Mucosa of descending colon (tissue), 3 donors: Measurements from ENCODE around the gene SYTL3. TPM values are rescaled to one million over a fixed set of nuclear protein-coding genes. Genes with fewer than 3 reads are reported as not detected.

Source experiments
- ATAC-seq: fragments of 200-7000 bp; cut with Tn5 transposase; one replicate; pipeline ENCODE4 v1.9.1; 2020; ENCODE audit warnings: mild to moderate bottlenecking, moderate library complexity
- DNase-seq, 3 donors: peaks; one replicate each; pipeline ENCODE4 v3.0.0-alpha.2; 2020
- H3K36me3 ChIP-seq: fragments of 200-600 bp; one replicate; pipeline ENCODE4 v1.8.0; 2021; ENCODE audit warnings: low read depth, mild to moderate bottlenecking
- H3K4me1 ChIP-seq: fragments of 200-600 bp; one replicate; pipeline ENCODE4 v1.8.0; 2021; ENCODE audit warnings: low read depth, mild to moderate bottlenecking
- H3K4me3 ChIP-seq: fragments of 200-600 bp; one replicate; pipeline ENCODE4 v1.8.0; 2021; ENCODE audit warnings: mild to moderate bottlenecking
- H3K9me3 ChIP-seq: fragments of 200-600 bp; one replicate; pipeline ENCODE4 v1.8.0; 2021; ENCODE audit warnings: mild to moderate bottlenecking
- CTCF ChIP-seq: fragments of 200-600 bp; IDR thresholded peaks from one replicate; pipeline ENCODE4 v1.8.0; 2022; ENCODE audit warnings: antibody characterized with exemption, mild to moderate bottlenecking
- intact Hi-C, 2 donors: fragments of 100-400 bp; cut with DNase I in 1 of 2; cut with micrococcal nuclease in 1 of 2; formaldehyde crosslinking; loops; one replicate each; pipeline versions ENCODE4 v1.11.0 to v1.11.1; 2022; cut with DNase I, micrococcal nuclease
- total RNA-seq, 3 donors: library from RNA; stranded (reverse); fragmentation: NEBNext Ultra II Directional in 2 of 3; extraction: Animal tissue kit (Norgen Biotek cat#: 25700) in 2 of 3; gene quantifications; one replicate each; pipeline versions ENCODE4 v1.2.1 to v1.2.4, GENCODE V29; 2021 to 2023
- donor health status: DM: no; HTN: no; CAD: no; lungs with moderate emphysema.
- donor health status: DM: no; HTN: no; CAD: no.
- donor health status: DM: no; HTN: yes; CAD: no.

Gene SYTL3
- total RNA-seq, 3 donors from 2014 or later: 2.8 to 4.7 (median 4.4) TPM

GRCh38 chr6:158797331-158798310, 147.8 kb downstream of the SYTL3 start:
- peaks cover 76% of the 10 kb centered on the region for H3K4me1 ChIP-seq
- no peak for DNase-seq
- no peaks in the 10 kb centered on the region for H3K36me3 ChIP-seq
- intact Hi-C loops: no loop called here
- ATAC-seq: no peak
- no peak for TF ChIP-seq CTCF
- H3K9me3 ChIP-seq: no peaks in the 10 kb centered on the region
- H3K4me3 ChIP-seq: no peak overlapping the region

- no peak for ATAC-seq
- DNase-seq: no peak
- intact Hi-C loops: no loop called here
These were observed 148.5 kb downstream of the SYTL3 start for GRCh38 chr6:158798311-158798710.

GRCh38 chr6:158799051-158799792, 149.4 kb downstream of the SYTL3 start:
- intact Hi-C loops: no loop called here
- peak in 1 of 3 donors; percentile 72 for DNase-seq
- H3K4me3 ChIP-seq: no peak overlapping the region
- H3K9me3 ChIP-seq: no peaks in the 10 kb centered on the region
- H3K4me1 ChIP-seq: peaks cover 89% of the 10 kb centered on the region
- TF ChIP-seq CTCF: no peak
- no peaks in the 10 kb centered on the region for H3K36me3 ChIP-seq
- peak; percentile 21 for ATAC-seq

More at GRCh38 chr6:158798311-158798710, 148.5 kb downstream of the SYTL3 start:
- no peaks in the 10 kb centered on the region for H3K9me3 ChIP-seq
- H3K4me3 ChIP-seq: no peak overlapping the region
- peaks cover 83% of the 10 kb centered on the region for H3K4me1 ChIP-seq
- no peak for TF ChIP-seq CTCF
- no peaks in the 10 kb centered on the region for H3K36me3 ChIP-seq

GRCh38 chr6:158801655-158802294, 151.9 kb downstream of the SYTL3 start:
- peaks cover 86% of the 10 kb centered on the region for H3K4me1 ChIP-seq
- H3K4me3 ChIP-seq: no peak overlapping the region
- TF ChIP-seq CTCF: no peak
- peak; percentile 76 to 80 (median 80) for DNase-seq
- ATAC-seq: peak; percentile 87
- H3K36me3 ChIP-seq: no peaks in the 10 kb centered on the region
- H3K9me3 ChIP-seq: no peaks in the 10 kb centered on the region
- intact Hi-C loops: no loop called here

- ATAC-seq (peak; percentile 7), DNase-seq (peak in 1 of 3 donors; percentile 64)
- Histone ChIP-seq H3K4me3 (no peak overlapping the region), H3K9me3 (no peaks in the 10 kb centered on the region), H3K36me3 (no peaks in the 10 kb centered on the region), H3K4me1 (peaks cover 87% of the 10 kb centered on the region)
- TF ChIP-seq CTCF: no peak
- intact Hi-C loops: no loop called here
These were observed 153.9 kb downstream of the SYTL3 start for GRCh38 chr6:158803733-158804143.
